ENCODE measurements around the gene TCF7L2.

The TCF7L2 gene

GRCh38 chr10:112984756-112985155, 34.7 kb downstream of the TCF7L2 start:
- no peak overlapping the region for H2AK5ac ChIP-seq (ENCODE audit: low read length)
- no peaks in the 10 kb centered on the region for H3K27me3 ChIP-seq (ENCODE audit: insufficient read depth, low read length)
- no peak overlapping the region for H3K18ac ChIP-seq (ENCODE audit: low read length)
- H3K9me3 ChIP-seq (ENCODE audit: insufficient read depth, low read depth, low read length) = no peaks in the 10 kb centered on the region
- H2BK5ac ChIP-seq (ENCODE audit: low read depth, low read length, poor library complexity) = no peak overlapping the region
- H3K23ac ChIP-seq (ENCODE audit: low read length) = no peak overlapping the region
- no peak overlapping the region for H2BK120ac ChIP-seq (ENCODE audit: insufficient read depth, low read length, poor library complexity)
- peaks cover 29 to 47% of the 10 kb centered on the region in 2 experiments for H3K4me1 ChIP-seq (ENCODE audit: control insufficient read depth in 1 of 2, insufficient read depth in 2 of 2, low read length in 2 of 2)
- H4K8ac ChIP-seq (ENCODE audit: low read depth, low read length) = no peak overlapping the region
- peaks cover 13% of the 10 kb centered on the region for H3K79me1 ChIP-seq (ENCODE audit: low read length)
- H3K36me3 ChIP-seq (ENCODE audit: control insufficient read depth in 1 of 2, insufficient read depth in 2 of 2, low read length in 2 of 2) = peaks cover 0 to 3% of the 10 kb centered on the region in 2 experiments
- H3K27ac ChIP-seq (ENCODE audit: low read depth, low read length) = no peak overlapping the region
- H3K9ac ChIP-seq (ENCODE audit: low read length) = no peak overlapping the region
- H3K4ac ChIP-seq (ENCODE audit: low read depth, low read length) = peak overlapping the region; percentile 39
- H2AFZ ChIP-seq (ENCODE audit: insufficient read depth, low read length, poor library complexity) = no peak overlapping the region
- H4K12ac ChIP-seq (ENCODE audit: low read depth, low read length) = no peak overlapping the region
- H4K91ac ChIP-seq (ENCODE audit: low read depth, low read length) = no peak overlapping the region
- peaks cover 15% of the 10 kb centered on the region for H3K79me2 ChIP-seq (ENCODE audit: control insufficient read depth, insufficient read depth, low read length, poor library complexity)
- no peak overlapping the region for H3K4me3 ChIP-seq (ENCODE audit: low read depth, low read length)
- no peak overlapping the region for H3K14ac ChIP-seq (ENCODE audit: low read length)
- WGBS (ENCODE audit: extremely low coverage, insufficient coverage, insufficient read length) = no CpG with 5 or more reads among the region's 8 CpGs
- H2BK12ac ChIP-seq (ENCODE audit: low read length) = no peak overlapping the region
- DNase-seq = no peak
- H3K4me2 ChIP-seq (ENCODE audit: low read length) = no peak overlapping the region

GRCh38 chr10:112985690-112986543, 35.9 kb downstream of the TCF7L2 start:
- H3K4ac ChIP-seq (ENCODE audit: low read depth, low read length) = peak overlapping the region; percentile 57
- H3K4me3 ChIP-seq (ENCODE audit: low read depth, low read length) = no peak overlapping the region
- no CpG with 5 or more reads among the region's 7 CpGs for WGBS (ENCODE audit: extremely low coverage, insufficient coverage, insufficient read length)
- peak overlapping the region; percentile 24 for H2AK5ac ChIP-seq (ENCODE audit: low read length)
- H3K79me1 ChIP-seq (ENCODE audit: low read length) = peaks cover 15% of the 10 kb centered on the region
- H4K8ac ChIP-seq (ENCODE audit: low read depth, low read length) = no peak overlapping the region
- no peak overlapping the region for H4K91ac ChIP-seq (ENCODE audit: low read depth, low read length)
- peak overlapping the region; percentile 95 for H3K27ac ChIP-seq (ENCODE audit: low read depth, low read length)
- H3K79me2 ChIP-seq (ENCODE audit: control insufficient read depth, insufficient read depth, low read length, poor library complexity) = peaks cover 16% of the 10 kb centered on the region
- H4K12ac ChIP-seq (ENCODE audit: low read depth, low read length) = no peak overlapping the region
- DNase-seq = no peak
- H3K9me3 ChIP-seq (ENCODE audit: insufficient read depth, low read depth, low read length) = no peaks in the 10 kb centered on the region
- peak overlapping the region; percentile 4 for H2BK12ac ChIP-seq (ENCODE audit: low read length)
- H3K9ac ChIP-seq (ENCODE audit: low read length) = no peak overlapping the region
- H2AFZ ChIP-seq (ENCODE audit: insufficient read depth, low read length, poor library complexity) = no peak overlapping the region
- H3K36me3 ChIP-seq (ENCODE audit: control insufficient read depth in 1 of 2, insufficient read depth in 2 of 2, low read length in 2 of 2) = peaks cover 2 to 5% of the 10 kb centered on the region in 2 experiments
- no peak overlapping the region for H2BK120ac ChIP-seq (ENCODE audit: insufficient read depth, low read length, poor library complexity)
- no peak overlapping the region for H3K23ac ChIP-seq (ENCODE audit: low read length)
- H3K4me2 ChIP-seq (ENCODE audit: low read length) = peak overlapping the region; percentile 26
- H3K4me1 ChIP-seq (ENCODE audit: control insufficient read depth in 1 of 2, insufficient read depth in 2 of 2, low read length in 2 of 2) = peaks cover 32 to 52% of the 10 kb centered on the region in 2 experiments
- H3K18ac ChIP-seq (ENCODE audit: low read length) = peak overlapping the region; percentile 30
- H3K14ac ChIP-seq (ENCODE audit: low read length) = no peak overlapping the region
- no peaks in the 10 kb centered on the region for H3K27me3 ChIP-seq (ENCODE audit: insufficient read depth, low read length)
- H2BK5ac ChIP-seq (ENCODE audit: low read depth, low read length, poor library complexity) = no peak overlapping the region

DNA sequence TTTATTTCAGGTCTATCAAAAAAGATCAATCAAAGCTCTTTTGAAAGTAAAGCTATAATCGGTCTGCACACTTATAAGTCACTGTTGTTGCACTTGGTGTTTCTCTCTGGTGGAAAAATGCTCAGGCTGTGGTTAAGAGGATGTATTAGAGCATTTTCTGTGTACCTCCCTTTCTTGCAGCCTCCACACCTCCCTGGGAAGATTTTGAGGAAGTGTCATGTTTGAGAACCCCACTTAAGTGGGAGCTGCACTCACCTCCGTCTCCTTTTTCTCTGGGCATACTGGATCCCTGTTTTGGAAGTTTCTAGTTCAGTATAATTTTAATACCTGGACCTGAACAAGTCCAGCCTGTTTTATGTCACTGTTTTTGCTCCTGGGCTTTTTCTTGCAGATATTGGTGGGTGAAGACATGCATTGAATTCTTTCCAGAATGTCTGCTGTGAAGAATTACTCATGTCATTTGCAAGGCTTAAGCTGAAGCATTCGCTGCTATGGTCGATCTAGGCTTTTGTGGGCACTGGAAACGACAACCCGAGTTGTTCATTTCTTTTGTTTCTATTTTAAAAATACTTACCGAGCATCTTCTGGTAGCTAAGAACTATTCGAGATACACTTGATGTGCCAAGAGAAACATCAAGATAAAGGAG, 36.6 kb downstream of the TCF7L2 start:
- no CpG with 5 or more reads among the region's 8 CpGs for WGBS (ENCODE audit: extremely low coverage, insufficient coverage, insufficient read length)
- no peaks in the 10 kb centered on the region for H3K9me3 ChIP-seq (ENCODE audit: insufficient read depth, low read depth, low read length)
- H2AK5ac ChIP-seq (ENCODE audit: low read length) = no peak overlapping the region
- H4K12ac ChIP-seq (ENCODE audit: low read depth, low read length) = no peak overlapping the region
- H3K27ac ChIP-seq (ENCODE audit: low read depth, low read length) = peak overlapping the region; percentile 95
- H3K79me1 ChIP-seq (ENCODE audit: low read length) = peaks cover 20% of the 10 kb centered on the region
- H3K14ac ChIP-seq (ENCODE audit: low read length) = no peak overlapping the region
- H3K4me1 ChIP-seq (ENCODE audit: control insufficient read depth in 1 of 2, insufficient read depth in 2 of 2, low read length in 2 of 2) = peaks cover 37 to 56% of the 10 kb centered on the region in 2 experiments
- H3K4me3 ChIP-seq (ENCODE audit: low read depth, low read length) = no peak overlapping the region
- H2AFZ ChIP-seq (ENCODE audit: insufficient read depth, low read length, poor library complexity) = no peak overlapping the region
- peak overlapping the region; percentile 78 for H2BK5ac ChIP-seq (ENCODE audit: low read depth, low read length, poor library complexity)
- no peak overlapping the region for H2BK12ac ChIP-seq (ENCODE audit: low read length)
- H3K27me3 ChIP-seq (ENCODE audit: insufficient read depth, low read length) = no peaks in the 10 kb centered on the region
- peaks cover 17% of the 10 kb centered on the region for H3K79me2 ChIP-seq (ENCODE audit: control insufficient read depth, insufficient read depth, low read length, poor library complexity)
- no peak overlapping the region for H4K8ac ChIP-seq (ENCODE audit: low read depth, low read length)
- peak overlapping the region; percentile 59 for H3K4me2 ChIP-seq (ENCODE audit: low read length)
- H3K4ac ChIP-seq (ENCODE audit: low read depth, low read length) = no peak overlapping the region
- H3K18ac ChIP-seq (ENCODE audit: low read length) = no peak overlapping the region
- H4K91ac ChIP-seq (ENCODE audit: low read depth, low read length) = no peak overlapping the region
- H3K23ac ChIP-seq (ENCODE audit: low read length) = no peak overlapping the region
- no peak overlapping the region for H3K9ac ChIP-seq (ENCODE audit: low read length)
- DNase-seq = peak; percentile 27 to 86
- no peak overlapping the region for H2BK120ac ChIP-seq (ENCODE audit: insufficient read depth, low read length, poor library complexity)
- peaks cover 3 to 7% of the 10 kb centered on the region in 2 experiments for H3K36me3 ChIP-seq (ENCODE audit: control insufficient read depth in 1 of 2, insufficient read depth in 2 of 2, low read length in 2 of 2)

DNA sequence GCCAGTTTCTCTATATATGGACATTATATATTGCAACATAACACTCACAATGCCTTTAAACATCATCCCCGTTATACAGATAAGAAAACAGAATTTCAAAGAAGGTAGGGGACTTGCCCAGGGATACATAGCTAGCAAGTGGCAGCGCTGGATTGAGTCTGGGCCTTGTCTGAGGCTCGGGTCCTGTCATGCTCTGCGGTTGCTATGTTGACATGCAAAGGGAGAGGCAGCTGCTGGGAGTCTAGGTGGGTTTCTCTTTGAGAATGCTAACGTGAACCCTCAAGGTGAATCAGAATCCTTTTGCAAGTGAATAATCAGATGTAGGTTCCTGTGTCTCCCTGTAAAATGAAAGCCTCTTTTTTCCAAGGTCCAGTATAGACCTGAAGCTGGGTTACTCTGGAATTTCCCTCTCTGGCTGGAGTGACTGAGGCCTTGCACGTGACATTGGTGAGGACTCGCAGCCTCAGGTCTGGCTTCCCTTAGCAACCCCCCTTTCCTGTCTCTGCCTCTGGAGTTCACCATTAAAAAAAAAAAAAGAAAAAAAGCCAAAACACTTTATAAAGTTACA, 38.9 kb downstream of the TCF7L2 start:
- Histone ChIP-seq H3K9me3 (ENCODE audit: insufficient read depth, low read depth, low read length) (no peaks in the 10 kb centered on the region), H4K91ac (ENCODE audit: low read depth, low read length) (no peak overlapping the region), H4K8ac (ENCODE audit: low read depth, low read length) (no peak overlapping the region), H3K27me3 (ENCODE audit: insufficient read depth, low read length) (no peaks in the 10 kb centered on the region), H4K12ac (ENCODE audit: low read depth, low read length) (no peak overlapping the region), H3K4ac (ENCODE audit: low read depth, low read length) (no peak overlapping the region), H3K27ac (ENCODE audit: low read depth, low read length) (peak overlapping the region; percentile 79), H3K36me3 (ENCODE audit: control insufficient read depth in 1 of 2, insufficient read depth in 2 of 2, low read length in 2 of 2) (peaks cover 3 to 7% of the 10 kb centered on the region in 2 experiments), H2BK12ac (ENCODE audit: low read length) (no peak overlapping the region), H2AFZ (ENCODE audit: insufficient read depth, low read length, poor library complexity) (no peak overlapping the region), H2BK5ac (ENCODE audit: low read depth, low read length, poor library complexity) (no peak overlapping the region), H3K4me3 (ENCODE audit: low read depth, low read length) (no peak overlapping the region), H3K18ac (ENCODE audit: low read length) (no peak overlapping the region), H3K14ac (ENCODE audit: low read length) (no peak overlapping the region), H3K79me1 (ENCODE audit: low read length) (peaks cover 20% of the 10 kb centered on the region), H2BK120ac (ENCODE audit: insufficient read depth, low read length, poor library complexity) (no peak overlapping the region), H3K79me2 (ENCODE audit: control insufficient read depth, insufficient read depth, low read length, poor library complexity) (peaks cover 16% of the 10 kb centered on the region), H3K9ac (ENCODE audit: low read length) (no peak overlapping the region), H2AK5ac (ENCODE audit: low read length) (no peak overlapping the region), H3K23ac (ENCODE audit: low read length) (no peak overlapping the region), H3K4me2 (ENCODE audit: low read length) (no peak overlapping the region), H3K4me1 (ENCODE audit: control insufficient read depth in 1 of 2, insufficient read depth in 2 of 2, low read length in 2 of 2) (peaks cover 34 to 55% of the 10 kb centered on the region in 2 experiments)
- no CpG with 5 or more reads among the region's 7 CpGs for WGBS (ENCODE audit: extremely low coverage, insufficient coverage, insufficient read length)
- DNase-seq = no peak
